Mammary epithelial cell (primary cell): ENCODE data around the gene APOBEC3C.

Experiments
- EZH2 ChIP-seq: IDR thresholded peaks from 2 replicates; pipeline ENCODE4 v1.6.1; 2012; ENCODE audit warnings: low read length, inconsistent platforms, borderline replicate concordance
- TF ChIP-seq, protein P1 (sequence below), 2 donors: IDR thresholded peaks in 1 of 2; conservative IDR thresholded peaks in 1 of 2; 2 replicates each; pipeline ENCODE4 v1.5.1; 2011 to 2012; ENCODE audit warnings: inconsistent platforms in 2 of 2, low read length in 2 of 2, mild to moderate bottlenecking in 2 of 2, control low read depth in 1 of 2, low read depth in 1 of 2; ENCODE audit not compliant: insufficient read depth in 1 of 2; ENCODE audit errors: extremely low read depth in 1 of 2

DNA sequence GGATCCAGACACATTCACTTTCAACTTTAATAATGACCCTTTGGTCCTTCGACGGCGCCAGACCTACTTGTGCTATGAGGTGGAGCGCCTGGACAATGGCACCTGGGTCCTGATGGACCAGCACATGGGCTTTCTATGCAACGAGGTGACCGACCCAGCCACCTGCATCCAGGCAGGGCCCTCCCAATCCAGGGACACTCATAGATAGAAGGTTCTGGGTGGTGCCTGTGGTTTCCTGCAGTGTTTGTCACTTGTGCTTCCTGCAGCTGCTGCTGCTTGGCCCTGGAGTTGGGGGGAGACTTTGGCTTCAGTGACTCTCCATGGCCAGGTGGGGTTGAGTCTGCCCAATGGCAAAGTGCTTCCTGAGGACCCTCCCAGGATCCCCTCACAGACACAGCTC lies 24.6 kb upstream of the APOBEC3C start:
- TF ChIP-seq, protein P1, sequence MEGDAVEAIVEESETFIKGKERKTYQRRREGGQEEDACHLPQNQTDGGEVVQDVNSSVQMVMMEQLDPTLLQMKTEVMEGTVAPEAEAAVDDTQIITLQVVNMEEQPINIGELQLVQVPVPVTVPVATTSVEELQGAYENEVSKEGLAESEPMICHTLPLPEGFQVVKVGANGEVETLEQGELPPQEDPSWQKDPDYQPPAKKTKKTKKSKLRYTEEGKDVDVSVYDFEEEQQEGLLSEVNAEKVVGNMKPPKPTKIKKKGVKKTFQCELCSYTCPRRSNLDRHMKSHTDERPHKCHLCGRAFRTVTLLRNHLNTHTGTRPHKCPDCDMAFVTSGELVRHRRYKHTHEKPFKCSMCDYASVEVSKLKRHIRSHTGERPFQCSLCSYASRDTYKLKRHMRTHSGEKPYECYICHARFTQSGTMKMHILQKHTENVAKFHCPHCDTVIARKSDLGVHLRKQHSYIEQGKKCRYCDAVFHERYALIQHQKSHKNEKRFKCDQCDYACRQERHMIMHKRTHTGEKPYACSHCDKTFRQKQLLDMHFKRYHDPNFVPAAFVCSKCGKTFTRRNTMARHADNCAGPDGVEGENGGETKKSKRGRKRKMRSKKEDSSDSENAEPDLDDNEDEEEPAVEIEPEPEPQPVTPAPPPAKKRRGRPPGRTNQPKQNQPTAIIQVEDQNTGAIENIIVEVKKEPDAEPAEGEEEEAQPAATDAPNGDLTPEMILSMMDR (conservative IDR thresholded peaks at IDR 0.05 in 1 of 2, IDR thresholded peaks at IDR 0.05 in 1 of 2; ENCODE audit: extremely low read depth in 1 of 2, insufficient read depth in 1 of 2, low read depth in 1 of 2, low read length in 2 of 2) = no peak
- no peak for TF ChIP-seq EZH2
